PC-9 (cell line): Measurements from ENCODE around the gene KIF7.

ENCODE experiments used
- EZH2 ChIP-seq: fragments of 200-600 bp; sonication (generic); IDR thresholded peaks from 2 replicates; pipeline ENCODE4 v1.8.0; 2017; ENCODE audit warnings: antibody characterized with exemption, low read depth
- TF ChIP-seq, protein P1 (sequence below): fragments of 200-600 bp; sonication (generic); conservative IDR thresholded peaks from 2 replicates; pipeline ENCODE4 v1.6.1; 2017; ENCODE audit warnings: mixed run types, antibody characterized with exemption, mild to moderate bottlenecking, moderate library complexity

DNA sequence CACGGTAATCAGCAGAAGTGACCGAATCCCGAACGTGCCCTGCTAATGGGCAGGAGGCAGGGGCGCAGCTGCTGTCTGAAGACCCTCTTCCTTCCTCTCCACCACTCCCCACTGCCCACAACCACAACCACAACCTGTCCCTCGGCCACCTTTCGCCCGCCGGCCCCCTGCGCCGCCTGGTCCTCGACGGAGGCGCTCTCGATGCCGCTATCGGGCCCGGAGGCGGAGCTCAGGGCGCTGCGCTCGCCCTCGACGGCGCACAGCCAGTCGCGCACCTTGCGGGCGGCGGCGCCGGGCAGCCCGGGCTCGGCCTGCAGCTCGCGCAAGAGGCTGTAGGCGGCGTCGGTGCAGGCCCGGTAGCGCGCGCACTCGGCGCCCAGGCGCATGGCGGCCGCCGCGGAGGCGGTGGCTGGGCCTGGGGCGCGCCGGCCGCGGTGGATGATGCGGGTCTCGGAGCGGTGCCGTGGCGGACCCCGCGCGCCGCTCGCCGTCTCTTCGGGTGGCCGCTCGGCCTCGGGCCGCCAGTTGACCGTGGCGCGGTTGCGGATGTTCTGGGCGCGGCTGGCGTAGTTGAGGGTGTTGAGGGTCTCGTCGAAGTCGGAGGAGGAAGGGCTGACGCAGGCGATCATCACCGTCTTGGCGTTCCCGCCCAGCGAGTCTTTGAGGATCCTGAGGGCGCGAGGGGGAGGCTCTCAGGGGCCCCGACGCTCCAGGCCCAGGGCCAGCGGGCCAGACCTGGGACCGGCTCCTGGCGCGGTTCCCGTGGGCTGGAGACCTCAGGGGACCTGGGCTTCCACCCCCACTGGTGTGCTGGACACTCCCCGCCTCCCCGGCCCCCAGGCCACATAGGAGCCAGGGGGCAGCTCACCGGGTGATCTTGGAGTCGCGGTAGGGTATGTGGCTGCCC lies 6.9 kb downstream of the KIF7 start:
- TF ChIP-seq, protein P1, sequence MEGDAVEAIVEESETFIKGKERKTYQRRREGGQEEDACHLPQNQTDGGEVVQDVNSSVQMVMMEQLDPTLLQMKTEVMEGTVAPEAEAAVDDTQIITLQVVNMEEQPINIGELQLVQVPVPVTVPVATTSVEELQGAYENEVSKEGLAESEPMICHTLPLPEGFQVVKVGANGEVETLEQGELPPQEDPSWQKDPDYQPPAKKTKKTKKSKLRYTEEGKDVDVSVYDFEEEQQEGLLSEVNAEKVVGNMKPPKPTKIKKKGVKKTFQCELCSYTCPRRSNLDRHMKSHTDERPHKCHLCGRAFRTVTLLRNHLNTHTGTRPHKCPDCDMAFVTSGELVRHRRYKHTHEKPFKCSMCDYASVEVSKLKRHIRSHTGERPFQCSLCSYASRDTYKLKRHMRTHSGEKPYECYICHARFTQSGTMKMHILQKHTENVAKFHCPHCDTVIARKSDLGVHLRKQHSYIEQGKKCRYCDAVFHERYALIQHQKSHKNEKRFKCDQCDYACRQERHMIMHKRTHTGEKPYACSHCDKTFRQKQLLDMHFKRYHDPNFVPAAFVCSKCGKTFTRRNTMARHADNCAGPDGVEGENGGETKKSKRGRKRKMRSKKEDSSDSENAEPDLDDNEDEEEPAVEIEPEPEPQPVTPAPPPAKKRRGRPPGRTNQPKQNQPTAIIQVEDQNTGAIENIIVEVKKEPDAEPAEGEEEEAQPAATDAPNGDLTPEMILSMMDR, result no peak
- no peak for TF ChIP-seq EZH2
